Measurements from ENCODE around the gene SBF2. TPM values are rescaled to one million over a fixed set of nuclear protein-coding genes. Genes with fewer than 3 reads are reported as not detected.
A peak's percentile ranks its signal among the peaks of the same experiment; 100 is the strongest.

SBF2 gene
- total and polyA plus RNA-seq, 11 donors, result 10.4 to 33.9 (median 20.9) TPM

DNA sequence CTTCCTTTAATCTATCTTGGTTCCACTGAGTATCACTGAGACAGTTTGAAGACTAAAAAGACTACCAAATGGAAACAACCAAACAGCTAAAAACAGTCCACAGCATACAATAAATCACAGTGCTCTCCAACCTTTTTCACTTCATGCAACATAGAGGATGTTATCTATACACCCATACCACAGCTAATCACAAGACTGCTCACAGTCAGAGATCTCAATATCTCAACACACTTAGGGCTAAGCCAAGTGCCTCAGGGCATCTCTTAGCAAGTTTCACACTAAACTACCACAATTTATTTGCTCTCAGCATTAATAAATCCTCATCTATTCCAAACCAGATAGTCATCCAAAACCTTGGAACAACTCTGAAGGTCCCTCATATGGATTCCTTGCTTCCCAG is 129.4 kb downstream of the SBF2 start:
- no peaks in the 10 kb centered on the region for H3K9me3 ChIP-seq
- no peak overlapping the region for H3K27ac ChIP-seq
- H3K27me3 ChIP-seq, result no peaks in the 10 kb centered on the region
- no peak for TF ChIP-seq POLR2A (IDR thresholded peaks at IDR 0.05)
- TF ChIP-seq, protein P1, sequence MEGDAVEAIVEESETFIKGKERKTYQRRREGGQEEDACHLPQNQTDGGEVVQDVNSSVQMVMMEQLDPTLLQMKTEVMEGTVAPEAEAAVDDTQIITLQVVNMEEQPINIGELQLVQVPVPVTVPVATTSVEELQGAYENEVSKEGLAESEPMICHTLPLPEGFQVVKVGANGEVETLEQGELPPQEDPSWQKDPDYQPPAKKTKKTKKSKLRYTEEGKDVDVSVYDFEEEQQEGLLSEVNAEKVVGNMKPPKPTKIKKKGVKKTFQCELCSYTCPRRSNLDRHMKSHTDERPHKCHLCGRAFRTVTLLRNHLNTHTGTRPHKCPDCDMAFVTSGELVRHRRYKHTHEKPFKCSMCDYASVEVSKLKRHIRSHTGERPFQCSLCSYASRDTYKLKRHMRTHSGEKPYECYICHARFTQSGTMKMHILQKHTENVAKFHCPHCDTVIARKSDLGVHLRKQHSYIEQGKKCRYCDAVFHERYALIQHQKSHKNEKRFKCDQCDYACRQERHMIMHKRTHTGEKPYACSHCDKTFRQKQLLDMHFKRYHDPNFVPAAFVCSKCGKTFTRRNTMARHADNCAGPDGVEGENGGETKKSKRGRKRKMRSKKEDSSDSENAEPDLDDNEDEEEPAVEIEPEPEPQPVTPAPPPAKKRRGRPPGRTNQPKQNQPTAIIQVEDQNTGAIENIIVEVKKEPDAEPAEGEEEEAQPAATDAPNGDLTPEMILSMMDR (IDR thresholded peaks at IDR 0.05), result no peak
- H3K4me1 ChIP-seq, result peaks cover 0 to 35% (median 20%) of the 10 kb centered on the region in 12 donors
- intact Hi-C loops (cut with DNase I), result no loop called here
- no peak overlapping the region for H3K4me3 ChIP-seq
- no peak for ATAC-seq
- no peaks in the 10 kb centered on the region for H3K36me3 ChIP-seq
- no peak for DNase-seq

DNA sequence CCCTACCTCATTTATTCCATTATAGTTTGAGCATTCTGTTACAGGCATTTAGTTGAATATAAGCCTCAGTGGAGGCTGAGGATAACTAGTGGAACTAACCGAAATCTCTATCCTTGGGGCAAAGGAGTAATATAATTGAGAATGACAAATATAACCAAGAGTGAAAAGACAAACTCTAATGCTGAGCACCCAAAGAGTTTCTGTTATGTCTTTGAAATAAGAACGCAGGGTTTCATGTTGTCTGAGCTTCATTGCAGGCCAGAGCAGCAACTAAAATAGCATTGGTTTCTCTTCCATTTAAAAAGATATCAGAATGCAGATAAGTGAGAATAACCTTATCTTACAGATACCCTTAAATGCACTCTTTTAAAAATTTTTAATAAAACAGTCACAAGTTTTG is 131.8 kb downstream of the SBF2 start:
- intact Hi-C loops (cut with DNase I), result no loop called here
- no peak overlapping the region for H3K4me3 ChIP-seq
- H3K36me3 ChIP-seq, result no peaks in the 10 kb centered on the region
- 75 to 82% (median 76%) methylated on average over 2 of the region's 2 CpGs for WGBS, 4 donors
- H3K4me1 ChIP-seq, result peaks cover 0 to 35% (median 20%) of the 10 kb centered on the region in 12 donors
- TF ChIP-seq, protein P1 (IDR thresholded peaks at IDR 0.05), result no peak
- no peak for TF ChIP-seq POLR2A (IDR thresholded peaks at IDR 0.05)
- ATAC-seq (no peak), DNase-seq (no peak)
- peak overlapping the region in 1 of 12 donors; percentile 18 for H3K27ac ChIP-seq
- H3K9me3 ChIP-seq, result peaks cover 0 to 18% (median 3%) of the 10 kb centered on the region in 12 donors
- no peaks in the 10 kb centered on the region for H3K27me3 ChIP-seq

DNA sequence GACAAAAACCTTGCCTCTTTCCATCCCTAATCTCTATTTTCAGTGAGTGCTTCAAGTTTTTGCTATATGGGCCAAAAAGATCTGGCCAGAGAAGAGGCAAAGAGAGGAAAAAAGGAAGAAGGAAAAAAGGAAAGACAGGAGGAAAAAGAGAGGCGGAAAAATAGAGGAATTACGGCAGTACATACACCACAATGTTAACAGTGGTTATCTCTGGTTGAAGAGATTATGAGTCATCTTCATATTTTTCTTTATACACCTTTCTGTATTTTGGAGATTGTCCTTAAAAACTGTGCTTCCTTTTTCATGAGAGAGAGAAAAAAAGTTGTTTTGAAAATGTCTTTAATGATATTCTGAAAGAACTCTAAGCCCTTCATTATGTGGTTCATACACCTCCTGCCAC is 133.7 kb downstream of the SBF2 start:
- DNase-seq (no peak), ATAC-seq (no peak)
- Histone ChIP-seq H3K27me3 (no peaks in the 10 kb centered on the region), H3K9me3 (peaks cover 0 to 24% (median 3%) of the 10 kb centered on the region in 12 donors), H3K27ac (no peak overlapping the region), H3K4me3 (no peak overlapping the region), H3K4me1 (peaks cover 0 to 33% (median 20%) of the 10 kb centered on the region in 12 donors), H3K36me3 (no peaks in the 10 kb centered on the region)
- TF ChIP-seq, protein P1 (IDR thresholded peaks at IDR 0.05), result no peak
- 91 to 97% (median 95%) methylated on average over 2 of the region's 2 CpGs for WGBS, 4 donors
- intact Hi-C loops (cut with DNase I), result no loop called here

DNA sequence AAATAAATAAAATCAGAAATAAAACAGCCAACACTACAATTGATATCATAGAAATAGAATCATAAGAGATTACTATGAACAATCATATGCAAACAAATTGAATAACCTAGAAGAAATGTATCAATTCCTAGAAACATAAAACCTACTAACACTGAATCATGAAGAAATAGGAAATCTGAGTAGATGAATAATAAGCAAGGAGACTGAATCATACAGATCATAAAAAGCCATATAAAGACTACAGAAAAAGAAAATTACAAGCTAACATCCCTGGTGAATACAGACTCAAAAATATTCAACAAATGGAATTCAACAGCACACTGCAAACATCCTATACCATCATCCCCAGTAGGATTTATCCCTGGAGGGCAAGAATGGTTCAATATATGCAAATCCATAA is 135.6 kb downstream of the SBF2 start:
- no peak overlapping the region for H3K27ac ChIP-seq
- H3K27me3 ChIP-seq, result no peaks in the 10 kb centered on the region
- H3K36me3 ChIP-seq, result no peaks in the 10 kb centered on the region
- H3K4me1 ChIP-seq, result peaks cover 0 to 23% (median 17%) of the 10 kb centered on the region in 12 donors
- TF ChIP-seq, protein P1 (IDR thresholded peaks at IDR 0.05), result no peak
- TF ChIP-seq POLR2A (IDR thresholded peaks at IDR 0.05), result no peak
- ATAC-seq, result no peak
- H3K4me3 ChIP-seq, result no peak overlapping the region
- intact Hi-C loops (cut with DNase I), result no loop called here
- DNase-seq, result no peak
- peaks cover 0 to 24% (median 3%) of the 10 kb centered on the region in 12 donors for H3K9me3 ChIP-seq
